Right lobe of liver (tissue), 6 donors: ENCODE measurements around the gene HOXB6. TPM values are rescaled to one million over a fixed set of nuclear protein-coding genes. Genes with fewer than 3 reads are reported as not detected.

Experiments used
- ATAC-seq, 4 donors: fragments of 200-7000 bp; cut with Tn5 transposase; one replicate each; pipeline ENCODE4 v1.9.1; 2020; ENCODE audit warnings: mild to moderate bottlenecking in 4 of 4, moderate library complexity in 4 of 4
- DNase-seq, 3 donors: peaks; one replicate each; pipeline ENCODE4 v3.0.0-alpha.2; 2020
- H3K27ac ChIP-seq, 3 donors: fragments of 200-600 bp; one replicate each; pipeline ENCODE4 v1.8.0; 2022
- H3K27me3 ChIP-seq, 2 donors: fragments of 200-600 bp; one replicate each; pipeline ENCODE4 v1.8.0; 2022
- H3K36me3 ChIP-seq, 4 donors: fragments of 200-600 bp; sonication (generic) in 1 of 4; one replicate each; pipeline versions ENCODE4 v1.5.1 to v1.8.0; 2017 to 2022; ENCODE audit warnings: control low read depth in 1 of 4
- H3K4me1 ChIP-seq, 4 donors: fragments of 200-600 bp; sonication (generic) in 1 of 4; one replicate each; pipeline versions ENCODE4 v1.5.1 to v1.8.0; 2017 to 2022; ENCODE audit warnings: control low read depth in 1 of 4
- H3K4me3 ChIP-seq, 3 donors: fragments of 200-600 bp; one replicate each; pipeline ENCODE4 v1.8.0; 2022
- H3K9me3 ChIP-seq, 4 donors: fragments of 200-600 bp; sonication (generic) in 1 of 4; one replicate each; pipeline versions ENCODE4 v1.5.1 to v1.8.0; 2017 to 2022; ENCODE audit warnings: control low read depth in 1 of 4
- POLR2A ChIP-seq: fragments of 450-650 bp; IDR thresholded peaks from one replicate; pipeline ENCODE4 v1.6.1; 2017; ENCODE audit warnings: antibody characterized with exemption, mild to moderate bottlenecking
- WGBS: methylation state at CpG from one replicate; pipeline ENCODE4 v1.1.6; 2018; ENCODE audit warnings: low coverage, low lambda C conversion rate; ENCODE audit not compliant: insufficient coverage; ENCODE audit errors: missing lambda C conversion rate; 5-methylcytosine and 5-hydroxymethylcytosine counted together
- intact Hi-C, 2 donors: fragments of 100-400 bp; cut with DNase I; formaldehyde crosslinking; loops; one replicate each; pipeline versions ENCODE4 v1.11.2 to v1.14.1; 2022
- total RNA-seq, 6 experiments: library from RNA; depleted of rRNA in 2 of 6; stranded (reverse); fragments of >200 nt in 2 of 6; fragmentation: NEBNext Ultra II Directional in 3 of 6; extraction: Animal tissue kit (Norgen Biotek cat#: 25700) in 3 of 6; gene quantifications; one replicate each; pipeline versions ENCODE4 v1.1.0 to v1.2.4, GENCODE V29; 2016 to 2023
- TF ChIP-seq, protein P1 (sequence below), 4 donors: fragments of 200-600 bp in 3 of 4; fragments of 450-650 bp in 1 of 4; IDR thresholded peaks; one replicate each; pipeline versions ENCODE4 v1.5.1 to v1.8.0; 2016 to 2022; ENCODE audit warnings: antibody characterized with exemption in 4 of 4, mild to moderate bottlenecking in 2 of 4
- donor health status: DM: no; HTN: yes; CAD: no.
- donor health status: DM: no; HTN: no; CAD: no.
- donor health status: DM: no; HTN: no; CAD: no.
- donor health status: DM: no; HTN: yes; CAD: no.
- donor health status: DM: no; HTN: yes; CAD: no.

HOXB6 gene
- total RNA-seq, 6 experiments from 2014 or later, result 0.18 to 0.83 (median 0.56) TPM

DNA sequence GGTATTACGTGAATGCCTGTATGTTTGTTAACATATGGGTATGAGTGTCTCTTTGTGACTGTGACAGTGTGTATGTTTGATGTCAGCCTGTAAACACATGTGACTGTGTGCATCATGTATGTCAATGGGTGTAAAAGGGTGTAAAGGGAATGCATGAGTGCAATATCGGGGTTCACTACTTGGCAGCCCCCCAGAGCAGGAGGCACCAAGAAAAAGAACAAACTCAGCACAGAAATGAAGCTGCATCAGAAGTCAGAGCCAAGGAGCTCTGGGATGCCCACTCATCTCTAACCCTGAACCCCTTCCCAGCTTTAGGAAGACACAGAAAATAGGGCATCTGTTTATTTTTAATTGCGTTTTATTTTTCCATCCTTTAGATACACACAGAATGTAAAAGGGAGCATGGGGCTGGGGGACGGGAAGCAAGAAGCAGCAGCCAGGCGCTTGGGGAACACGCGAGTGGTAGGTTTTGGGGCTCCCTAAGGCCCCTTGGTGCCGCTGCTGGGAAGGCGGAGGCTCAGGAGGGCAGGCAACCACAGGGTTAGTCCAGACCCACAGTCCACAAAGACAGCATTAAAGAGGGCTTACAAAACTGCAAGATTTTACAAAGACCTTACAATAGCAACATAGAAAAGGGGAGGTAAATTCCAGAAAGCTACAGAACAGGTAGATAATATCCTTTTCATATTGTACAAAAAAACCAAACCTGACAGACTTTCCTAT is 2.3 kb upstream of the HOXB6 start:
- intact Hi-C loops, result no loop called here
- Histone ChIP-seq H3K4me1 (peaks cover 0 to 19% (median 2%) of the 10 kb centered on the region in 4 donors), H3K27me3 (peaks cover 26 to 78% of the 10 kb centered on the region in 2 donors), H3K27ac (no peak overlapping the region), H3K4me3 (no peak overlapping the region), H3K9me3 (no peaks in the 10 kb centered on the region), H3K36me3 (no peaks in the 10 kb centered on the region)
- no peak for TF ChIP-seq POLR2A
- TF ChIP-seq, protein P1, sequence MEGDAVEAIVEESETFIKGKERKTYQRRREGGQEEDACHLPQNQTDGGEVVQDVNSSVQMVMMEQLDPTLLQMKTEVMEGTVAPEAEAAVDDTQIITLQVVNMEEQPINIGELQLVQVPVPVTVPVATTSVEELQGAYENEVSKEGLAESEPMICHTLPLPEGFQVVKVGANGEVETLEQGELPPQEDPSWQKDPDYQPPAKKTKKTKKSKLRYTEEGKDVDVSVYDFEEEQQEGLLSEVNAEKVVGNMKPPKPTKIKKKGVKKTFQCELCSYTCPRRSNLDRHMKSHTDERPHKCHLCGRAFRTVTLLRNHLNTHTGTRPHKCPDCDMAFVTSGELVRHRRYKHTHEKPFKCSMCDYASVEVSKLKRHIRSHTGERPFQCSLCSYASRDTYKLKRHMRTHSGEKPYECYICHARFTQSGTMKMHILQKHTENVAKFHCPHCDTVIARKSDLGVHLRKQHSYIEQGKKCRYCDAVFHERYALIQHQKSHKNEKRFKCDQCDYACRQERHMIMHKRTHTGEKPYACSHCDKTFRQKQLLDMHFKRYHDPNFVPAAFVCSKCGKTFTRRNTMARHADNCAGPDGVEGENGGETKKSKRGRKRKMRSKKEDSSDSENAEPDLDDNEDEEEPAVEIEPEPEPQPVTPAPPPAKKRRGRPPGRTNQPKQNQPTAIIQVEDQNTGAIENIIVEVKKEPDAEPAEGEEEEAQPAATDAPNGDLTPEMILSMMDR (IDR thresholded peaks at IDR 0.05), result no peak
- WGBS, result 27% methylated on average over 9 of the region's 9 CpGs
- ATAC-seq (no peak), DNase-seq (no peak)

DNA sequence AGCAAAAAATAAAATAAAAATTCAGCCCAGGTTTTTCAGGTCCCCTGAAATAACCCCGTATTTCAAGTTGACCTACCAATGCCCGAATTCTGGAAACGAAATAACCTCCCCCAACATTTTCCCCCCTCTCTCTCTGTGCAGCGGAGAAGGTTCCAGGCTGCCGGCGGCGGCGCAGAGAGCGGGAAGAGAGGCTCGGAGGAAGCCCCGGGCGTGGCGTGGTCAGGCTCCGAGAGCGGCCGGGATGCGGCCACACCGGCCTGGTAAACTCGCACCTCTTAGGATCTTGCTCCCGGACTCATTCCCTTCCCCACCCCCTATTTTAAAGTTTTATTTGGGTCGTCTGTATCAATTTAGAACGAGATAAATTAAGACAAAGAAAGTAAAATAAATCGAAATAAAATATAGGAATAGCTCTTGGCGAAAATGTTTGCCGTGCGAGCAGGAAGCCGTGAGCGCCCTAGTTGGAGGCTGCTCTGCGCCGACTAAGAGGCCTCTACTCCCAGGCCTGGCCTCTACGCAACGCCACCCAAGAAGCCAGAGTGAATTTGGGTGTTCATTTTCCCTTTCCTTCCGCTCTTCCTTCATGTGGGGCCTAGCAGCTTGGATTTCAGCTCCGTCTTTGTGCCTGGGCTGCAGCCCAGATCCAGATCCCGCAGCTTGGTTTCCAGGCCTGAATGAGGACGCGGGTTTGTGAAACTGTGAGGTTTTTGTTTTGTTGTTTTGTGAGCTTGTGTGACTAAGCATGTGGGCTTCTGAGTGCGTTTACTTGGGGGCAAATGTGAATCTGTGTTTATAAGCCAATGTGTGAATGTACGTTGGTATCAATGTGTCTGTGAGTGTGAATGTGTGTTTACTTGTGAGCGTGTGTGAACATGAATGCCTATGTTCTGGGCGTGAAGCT is 1.5 kb upstream of the HOXB6 start:
- H3K4me3 ChIP-seq, result no peak overlapping the region
- WGBS, result 35% methylated on average over 35 of the region's 41 CpGs
- no peak overlapping the region for H3K27ac ChIP-seq
- no peaks in the 10 kb centered on the region for H3K9me3 ChIP-seq
- intact Hi-C loops, result no loop called here
- DNase-seq (no peak), ATAC-seq (no peak)
- no peak for TF ChIP-seq POLR2A
- TF ChIP-seq, protein P1 (IDR thresholded peaks at IDR 0.05), result no peak
- H3K4me1 ChIP-seq, result peaks cover 0 to 23% (median 2%) of the 10 kb centered on the region in 4 donors
- peaks cover 20 to 80% of the 10 kb centered on the region in 2 donors for H3K27me3 ChIP-seq
- H3K36me3 ChIP-seq, result no peaks in the 10 kb centered on the region

DNA sequence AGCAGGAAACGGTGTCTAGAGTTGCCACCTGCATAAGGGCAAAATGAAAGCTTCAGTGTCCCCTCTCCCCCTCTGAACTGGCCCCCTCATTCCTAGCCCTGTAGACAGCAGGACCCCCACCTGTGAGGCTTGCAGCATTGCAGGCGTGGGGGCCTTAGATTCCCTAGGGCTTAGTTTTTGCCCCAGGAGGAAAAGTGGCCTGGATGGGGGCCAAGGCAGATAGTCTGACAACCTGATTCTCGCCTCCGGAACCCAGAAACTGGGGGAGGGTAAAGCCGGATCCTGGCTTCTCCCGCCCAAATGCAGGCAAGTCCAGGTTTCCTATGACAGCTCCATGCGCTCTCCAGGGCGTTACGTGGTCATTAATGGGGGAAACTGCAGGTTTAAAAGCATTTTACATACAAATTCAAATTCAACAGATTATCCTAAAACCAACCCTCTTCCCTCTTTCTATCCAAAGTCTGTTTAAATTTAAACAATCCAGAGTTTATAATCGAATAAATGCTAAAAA is 678 bp upstream of the HOXB6 start:
- Histone ChIP-seq H3K9me3 (no peaks in the 10 kb centered on the region), H3K36me3 (no peaks in the 10 kb centered on the region), H3K4me3 (no peak overlapping the region), H3K27ac (no peak overlapping the region), H3K4me1 (peaks cover 0 to 18% (median 0%) of the 10 kb centered on the region in 4 donors), H3K27me3 (peaks cover 13 to 75% of the 10 kb centered on the region in 2 donors)
- ATAC-seq (no peak), DNase-seq (no peak)
- TF ChIP-seq, protein P1 (IDR thresholded peaks at IDR 0.05), result no peak
- TF ChIP-seq POLR2A, result no peak
- intact Hi-C loops, result no loop called here
- 24% methylated on average over 8 of the region's 10 CpGs for WGBS

DNA sequence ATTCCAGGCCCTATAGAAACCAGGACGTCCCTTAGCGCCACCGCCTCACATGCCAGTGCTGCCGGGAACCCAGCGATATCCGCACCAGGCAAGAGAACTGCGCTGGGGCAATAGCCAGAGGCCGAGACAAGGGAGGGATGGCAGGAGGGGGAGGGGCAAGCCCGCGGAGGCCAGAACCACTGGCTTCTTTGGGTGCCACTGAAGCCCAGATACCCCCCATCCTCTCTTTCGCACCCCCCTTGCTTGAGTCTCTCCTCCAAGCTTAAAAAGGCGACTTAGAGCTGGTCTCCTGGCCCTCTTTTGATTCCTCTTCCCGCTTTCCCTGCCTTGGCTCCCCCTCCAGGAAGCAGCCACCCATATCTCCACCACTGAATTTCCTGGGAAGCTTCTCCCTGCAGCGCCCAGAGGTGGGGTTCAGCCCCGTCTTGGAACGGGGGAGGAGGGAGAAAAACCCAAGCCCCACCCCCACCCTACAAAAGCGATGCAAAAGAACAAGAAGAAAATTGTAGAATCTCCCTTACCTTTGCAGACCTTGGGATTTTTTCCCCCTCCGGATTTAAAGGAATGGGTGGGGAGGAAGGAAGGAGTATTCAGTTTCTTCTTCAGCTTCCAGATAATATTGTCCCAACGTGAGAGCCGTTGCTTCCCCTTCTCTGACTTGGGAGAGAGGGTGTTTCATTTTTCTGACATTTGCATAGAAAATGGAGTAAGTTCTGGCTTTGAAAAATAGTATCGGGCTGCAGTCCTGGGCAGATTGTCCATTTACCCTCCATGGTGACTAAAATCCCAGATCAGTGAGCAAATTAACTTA is 622 bp downstream of the HOXB6 start:
- intact Hi-C loops, result no loop called here
- no peak for TF ChIP-seq POLR2A
- ATAC-seq (no peak), DNase-seq (no peak)
- Histone ChIP-seq H3K27me3 (peaks cover 10 to 70% of the 10 kb centered on the region in 2 donors), H3K36me3 (no peaks in the 10 kb centered on the region), H3K4me1 (peaks cover 0 to 14% (median 0%) of the 10 kb centered on the region in 4 donors), H3K27ac (no peak overlapping the region), H3K4me3 (no peak overlapping the region), H3K9me3 (no peaks in the 10 kb centered on the region)
- whole genome bisulfite sequencing, result 15% methylated on average over 16 of the region's 21 CpGs
